HG02885 (cell line): ENCODE measurements around the gene ETDC.
"Not testable (repeated sequence)": the region's sequence is repeated elsewhere in the genome, so short reads cannot be mapped to it uniquely, and the experiment has no call there.

Experiments
- ATAC-seq: cut with Tn5 transposase; IDR thresholded peaks from one replicate; pipeline ENCODE4 v1.9.1; 2021; ENCODE audit warnings: mild to moderate bottlenecking; ENCODE audit not compliant: unreplicated experiment, poor library complexity

Gene ETDC

DNA sequence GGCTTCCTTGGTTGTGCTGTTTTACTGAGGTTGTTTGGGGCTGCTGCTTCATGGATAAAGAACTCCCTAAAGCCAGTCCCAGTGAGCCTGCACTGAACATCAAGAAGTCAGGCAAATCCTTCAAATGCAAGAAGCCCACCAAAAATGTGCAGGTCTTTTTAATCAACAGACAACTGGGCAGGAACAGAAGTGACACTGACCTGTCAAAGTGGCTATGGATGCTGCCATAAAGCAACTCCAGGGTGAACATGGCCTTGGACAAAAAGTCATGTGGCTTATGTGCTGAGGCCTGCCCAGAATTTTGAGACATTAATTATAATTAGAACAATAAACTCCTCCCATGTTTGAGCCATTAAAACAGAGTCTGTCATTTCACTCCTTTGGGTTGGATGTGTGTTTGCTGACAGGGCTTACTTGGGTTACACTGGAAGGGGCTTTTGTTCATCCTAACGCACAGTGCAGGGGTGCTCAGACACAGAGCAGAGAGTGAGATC, at the start of gene ETDC:
Gene ETDC (plus strand): TSS at position 51 of the 494 bp plus-strand sequence. CDS start 0 bp downstream, at position 51.
- no peak for ATAC-seq

DNA sequence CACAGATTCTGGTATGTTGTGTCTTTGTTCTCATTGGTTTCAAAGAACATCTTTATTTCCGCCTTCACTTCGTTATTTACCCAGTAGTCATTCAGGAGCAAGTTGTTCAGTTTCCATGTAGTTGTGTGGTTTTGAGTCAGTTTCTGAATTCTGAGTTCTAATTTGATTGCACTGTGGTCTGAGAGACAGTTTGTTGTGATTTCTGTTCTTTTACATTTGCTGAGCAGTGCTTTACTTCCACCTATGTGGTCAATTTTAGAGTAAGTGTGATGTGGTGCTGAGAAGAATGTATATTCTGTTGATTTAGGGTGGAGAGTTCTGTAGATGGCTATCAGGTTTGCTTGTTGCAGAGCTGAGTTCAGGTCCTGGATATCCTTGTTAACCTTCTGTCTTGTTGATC, 48.3 kb upstream of the ETDC start:
- ATAC-seq, result not testable (repeated sequence)

DNA sequence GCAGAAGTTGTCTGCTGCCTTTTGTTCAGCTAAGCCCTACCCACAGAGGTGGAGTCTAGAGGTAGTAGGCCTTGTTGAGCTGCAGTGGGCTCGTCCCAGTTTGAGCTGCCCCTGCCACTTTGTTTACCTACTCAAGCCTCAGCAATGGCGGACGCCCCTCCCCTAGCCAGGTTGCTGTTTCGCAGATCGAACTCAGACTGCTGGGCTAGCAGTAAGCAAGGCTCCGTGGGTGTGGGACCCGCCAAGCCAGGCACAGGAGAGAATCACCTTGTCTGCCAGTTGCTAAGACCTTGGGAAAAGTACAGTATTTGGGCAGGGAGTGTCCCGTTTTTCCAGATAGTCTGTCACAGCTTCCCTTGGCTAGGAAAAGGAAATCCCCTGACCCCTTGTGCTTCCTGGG, 45.9 kb upstream of the ETDC start:
- ATAC-seq, result not testable (repeated sequence)

DNA sequence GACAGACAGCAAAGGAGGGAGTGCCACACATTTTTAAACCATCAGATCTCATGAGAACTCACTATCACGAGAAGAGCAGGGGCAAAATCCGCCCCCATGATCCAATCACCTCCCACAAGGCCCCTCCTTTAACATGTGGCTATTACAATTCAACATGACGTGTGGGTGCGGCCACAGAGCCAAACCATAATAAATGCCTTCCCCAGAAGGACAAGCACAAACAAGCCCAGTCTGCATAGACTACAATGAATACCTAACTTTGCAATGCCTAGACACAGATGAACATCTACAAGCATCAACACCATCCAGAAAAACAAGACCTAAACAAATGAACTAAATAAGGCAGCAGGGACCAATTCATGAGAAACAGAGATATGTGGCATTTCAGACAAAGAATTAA, 45.1 kb upstream of the ETDC start:
- ATAC-seq, result no peak

DNA sequence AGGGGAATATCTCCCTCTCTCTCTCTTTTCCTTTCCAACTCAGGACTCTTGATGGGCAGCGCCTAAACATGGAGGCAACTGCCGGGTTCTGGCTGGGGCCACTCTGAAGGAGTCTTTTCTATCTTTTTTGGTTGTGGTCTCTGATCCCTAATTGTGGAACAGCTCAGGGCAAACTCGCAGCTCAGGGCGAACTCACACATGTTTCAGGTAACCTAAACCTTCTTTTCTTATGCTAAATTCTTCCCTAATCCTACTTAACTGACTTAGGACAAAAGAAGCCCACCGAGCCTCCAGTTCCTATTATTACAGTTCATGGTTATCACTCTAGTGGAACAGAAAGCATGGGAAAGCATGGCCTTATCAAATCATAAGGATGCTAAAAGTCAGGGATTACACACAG, 36.1 kb upstream of the ETDC start:
- ATAC-seq, result no peak

DNA sequence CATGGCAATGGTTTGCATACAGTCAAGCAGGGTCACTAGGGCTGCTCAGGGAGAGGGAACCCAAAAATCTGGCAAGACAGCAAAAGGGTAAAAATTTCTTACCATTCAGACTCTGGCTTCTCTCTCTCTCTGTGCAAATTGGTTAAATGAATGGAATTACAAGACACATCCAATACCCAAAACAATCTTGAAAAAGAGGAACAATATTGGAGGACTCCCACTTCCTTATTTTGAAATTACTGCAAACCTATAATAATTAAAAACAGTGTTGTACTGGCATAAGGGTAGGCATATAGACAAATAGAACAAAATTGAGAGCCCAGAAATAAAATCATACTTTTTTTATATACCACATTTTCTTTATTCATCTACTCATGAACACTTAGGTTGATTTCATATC, 33.3 kb upstream of the ETDC start:
- ATAC-seq, result no peak

DNA sequence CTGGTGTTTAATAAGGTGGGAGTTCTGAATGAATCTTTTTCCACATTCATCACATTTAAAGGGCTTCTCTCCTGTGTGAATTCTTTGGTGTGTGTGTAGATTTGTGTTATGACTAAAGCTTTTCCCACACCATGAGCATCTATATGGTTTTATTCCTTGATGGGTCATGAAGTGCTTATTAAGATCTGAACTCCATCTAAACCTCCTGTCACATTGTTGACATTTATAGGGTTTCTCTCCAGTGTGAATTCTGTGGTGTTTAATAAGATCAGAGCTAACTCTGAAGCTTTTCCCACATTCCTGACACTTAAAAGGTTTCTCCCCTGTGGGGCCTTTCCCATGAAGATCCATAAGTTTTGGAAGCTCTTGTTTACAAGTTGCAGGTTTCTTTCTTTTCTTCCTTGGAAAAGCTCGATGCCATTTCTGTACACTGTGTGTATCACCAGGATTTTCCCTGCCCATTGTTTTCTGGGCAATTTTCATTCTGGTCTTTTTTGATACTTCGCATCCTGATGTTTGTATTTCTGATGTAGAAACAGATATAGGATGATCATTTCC, 21.9 kb upstream of the ETDC start:
- no peak for ATAC-seq

DNA sequence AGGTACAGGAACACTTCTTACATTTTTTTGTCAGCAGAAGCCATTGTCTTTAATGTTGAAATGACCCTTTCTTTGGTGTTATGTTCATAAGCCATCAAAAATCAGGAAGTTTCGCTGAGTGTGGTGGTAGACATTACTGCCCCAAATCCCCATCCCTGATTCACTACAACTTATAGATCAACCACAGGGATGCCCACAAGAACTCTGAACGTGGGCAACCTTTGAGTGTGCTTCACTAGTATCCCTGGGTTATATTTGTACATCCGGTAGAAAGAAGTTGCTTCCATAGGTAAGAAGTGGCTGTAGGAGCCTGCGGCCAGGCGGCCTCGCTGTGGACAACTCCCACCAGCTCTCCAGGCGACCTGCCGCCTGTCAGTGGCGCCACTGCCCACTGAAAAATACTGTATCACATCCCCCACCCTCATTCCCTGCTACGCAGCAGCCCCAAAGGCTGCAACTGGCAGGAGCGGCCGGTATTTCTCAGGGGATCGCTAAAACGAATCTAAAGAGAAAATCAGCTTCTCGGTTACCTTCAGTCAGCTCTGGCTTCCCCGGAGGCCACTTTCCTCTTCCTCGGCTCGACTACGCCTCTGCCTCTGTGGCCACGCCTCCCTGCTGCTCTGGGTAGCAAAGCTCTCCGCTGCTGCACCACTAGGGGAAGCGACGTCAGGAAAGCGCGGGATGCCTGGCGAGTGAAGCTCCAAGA, 13.9 kb upstream of the ETDC start:
- ATAC-seq, result peak; percentile 99

DNA sequence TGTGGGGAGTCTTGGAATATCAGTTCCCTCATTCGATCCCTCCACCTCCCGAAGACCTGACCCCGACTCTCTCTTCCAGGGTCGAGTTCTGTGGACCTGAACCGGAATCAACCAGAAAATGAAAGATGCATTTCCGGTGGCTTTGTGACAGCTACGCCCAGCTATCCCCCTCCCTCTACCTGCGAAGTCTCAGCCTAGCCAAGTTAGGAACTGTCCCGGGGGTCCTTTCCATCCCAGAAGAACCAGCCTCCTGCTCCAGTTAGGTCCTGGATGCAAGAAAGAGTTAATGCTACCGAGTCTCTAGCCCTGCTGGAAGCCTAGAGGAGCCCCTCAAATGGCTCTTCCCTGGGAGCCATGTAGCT, 13.4 kb upstream of the ETDC start:
- ATAC-seq, result peak; percentile 47

DNA sequence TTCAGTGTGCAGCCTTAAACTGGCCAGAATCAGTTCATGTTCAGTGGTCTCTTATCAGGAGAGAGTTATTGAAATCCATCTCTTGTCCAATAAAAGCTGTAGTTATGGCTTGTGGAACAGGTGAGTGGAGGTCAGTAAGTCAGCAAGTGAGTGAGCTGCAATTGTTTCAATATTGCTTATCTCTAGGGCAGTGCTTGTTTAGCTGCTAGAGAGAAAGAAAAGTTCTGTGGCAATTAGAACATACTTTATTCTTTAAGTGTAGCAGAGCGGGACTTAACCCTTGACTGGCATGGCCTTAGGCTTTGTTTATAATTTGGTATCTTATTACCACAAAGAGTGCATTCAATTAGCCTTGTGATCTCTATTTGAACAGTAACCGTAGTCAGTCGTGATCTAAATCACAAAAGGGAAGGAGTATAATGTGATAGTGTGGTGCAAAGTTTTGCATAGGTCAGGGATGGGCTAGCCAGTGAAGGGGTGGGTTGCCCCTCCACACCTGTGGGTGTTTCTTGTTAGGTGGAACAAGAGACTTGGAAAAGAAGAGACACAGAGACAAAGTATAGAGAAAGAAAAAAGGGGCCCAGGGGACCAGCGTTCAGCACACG, 6.9 kb upstream of the ETDC start:
- ATAC-seq, result no peak

DNA sequence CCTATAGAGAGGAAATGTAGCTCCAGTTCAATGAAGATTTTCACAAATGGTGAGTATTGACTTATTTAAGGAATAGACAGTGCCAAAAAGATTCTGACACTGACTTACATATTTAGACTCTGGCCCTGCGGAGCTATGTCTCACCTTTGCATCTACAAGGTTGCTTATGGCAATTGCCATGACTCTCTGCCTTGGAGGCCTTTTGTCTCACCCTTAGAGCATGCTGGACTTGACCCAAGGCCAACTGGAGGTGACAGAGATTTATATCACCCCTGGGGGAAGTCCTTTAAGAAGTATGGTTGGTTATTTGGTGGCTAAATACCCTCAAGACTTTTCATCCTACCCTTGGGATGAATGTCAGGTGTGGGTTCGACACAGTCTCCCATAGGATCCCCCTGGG, 4.5 kb upstream of the ETDC start:
- no peak for ATAC-seq

DNA sequence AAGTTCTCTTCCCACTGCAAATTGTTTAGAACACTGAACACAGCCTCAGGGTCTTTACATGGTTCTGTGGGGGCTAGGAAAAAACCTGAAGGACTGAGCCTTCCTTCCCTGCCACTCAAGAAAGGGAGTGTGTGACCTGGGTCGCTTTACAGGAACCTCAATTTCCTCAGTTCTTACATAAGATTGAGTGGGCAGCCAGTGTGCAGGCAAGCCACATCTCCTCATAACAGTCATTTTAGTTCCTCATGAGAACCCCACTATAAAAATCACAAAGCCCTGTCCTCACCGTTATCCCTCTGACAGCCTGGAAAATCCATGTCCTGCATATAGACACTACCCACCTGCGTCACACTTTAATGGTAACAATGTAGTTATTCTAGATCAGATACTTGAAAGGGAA, 2.1 kb upstream of the ETDC start:
- no peak for ATAC-seq

DNA sequence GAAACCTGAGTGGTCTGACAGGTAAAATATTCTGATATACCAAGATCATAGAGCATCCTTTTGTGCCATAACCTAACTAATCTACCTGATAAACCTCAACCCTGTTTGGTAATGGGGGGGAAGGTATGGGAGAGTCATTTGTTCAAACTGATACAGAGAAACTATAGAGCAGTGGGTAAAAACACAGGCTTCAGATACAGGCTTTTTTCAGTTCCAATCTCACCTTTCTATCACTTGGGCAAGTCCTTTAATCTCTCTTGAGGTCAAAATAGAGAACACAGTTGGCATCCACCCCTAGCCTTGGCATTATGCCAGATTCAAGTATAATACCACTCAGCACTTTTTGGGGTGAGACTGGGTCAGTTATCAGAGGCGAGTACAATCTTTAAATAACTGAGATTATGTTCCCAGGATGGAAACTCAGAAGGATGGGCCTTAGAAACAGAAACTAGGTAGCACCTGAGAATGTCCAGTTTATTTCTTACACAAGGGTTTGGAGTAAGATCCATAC, 880 bp upstream of the ETDC start:
- ATAC-seq, result no peak

DNA sequence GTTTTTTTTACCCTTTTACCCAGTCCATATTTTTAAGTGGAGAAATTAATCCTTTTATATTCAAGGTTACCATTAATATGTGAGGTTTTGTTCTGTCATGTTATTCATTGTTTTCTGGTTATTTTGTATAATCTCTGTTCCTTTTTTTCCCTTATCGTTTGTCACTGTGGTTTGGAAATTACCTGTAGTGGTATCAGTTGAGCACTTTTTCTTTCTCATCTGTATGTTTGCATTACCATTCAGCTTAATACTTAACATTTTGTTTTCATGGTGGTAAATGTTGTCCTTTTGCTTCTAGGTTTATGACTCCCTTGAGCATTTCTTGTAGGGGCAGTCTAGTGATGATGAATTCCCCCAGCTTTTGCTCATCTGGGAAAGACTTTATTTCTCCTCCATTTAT, 6.6 kb downstream of the ETDC start:
- no peak for ATAC-seq

DNA sequence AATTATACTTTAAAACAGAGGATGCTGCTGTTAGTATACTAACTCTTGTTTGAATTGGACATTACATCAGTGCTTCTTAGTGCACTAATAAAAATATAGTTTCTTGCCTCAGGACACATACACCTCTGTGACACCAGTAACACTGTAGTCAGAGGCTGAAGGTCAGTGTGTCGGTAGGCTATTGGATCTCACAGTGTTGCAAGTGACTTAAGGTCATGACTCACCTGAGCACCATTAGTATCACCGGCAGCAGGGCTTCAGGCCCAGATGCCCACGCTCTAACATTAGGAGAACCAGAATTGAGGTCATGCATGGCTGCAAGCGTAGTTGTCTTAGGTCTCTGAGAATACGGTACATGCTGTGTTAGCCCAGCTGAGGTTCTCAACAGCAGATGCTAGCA, 15.2 kb downstream of the ETDC start:
- ATAC-seq, result no peak

DNA sequence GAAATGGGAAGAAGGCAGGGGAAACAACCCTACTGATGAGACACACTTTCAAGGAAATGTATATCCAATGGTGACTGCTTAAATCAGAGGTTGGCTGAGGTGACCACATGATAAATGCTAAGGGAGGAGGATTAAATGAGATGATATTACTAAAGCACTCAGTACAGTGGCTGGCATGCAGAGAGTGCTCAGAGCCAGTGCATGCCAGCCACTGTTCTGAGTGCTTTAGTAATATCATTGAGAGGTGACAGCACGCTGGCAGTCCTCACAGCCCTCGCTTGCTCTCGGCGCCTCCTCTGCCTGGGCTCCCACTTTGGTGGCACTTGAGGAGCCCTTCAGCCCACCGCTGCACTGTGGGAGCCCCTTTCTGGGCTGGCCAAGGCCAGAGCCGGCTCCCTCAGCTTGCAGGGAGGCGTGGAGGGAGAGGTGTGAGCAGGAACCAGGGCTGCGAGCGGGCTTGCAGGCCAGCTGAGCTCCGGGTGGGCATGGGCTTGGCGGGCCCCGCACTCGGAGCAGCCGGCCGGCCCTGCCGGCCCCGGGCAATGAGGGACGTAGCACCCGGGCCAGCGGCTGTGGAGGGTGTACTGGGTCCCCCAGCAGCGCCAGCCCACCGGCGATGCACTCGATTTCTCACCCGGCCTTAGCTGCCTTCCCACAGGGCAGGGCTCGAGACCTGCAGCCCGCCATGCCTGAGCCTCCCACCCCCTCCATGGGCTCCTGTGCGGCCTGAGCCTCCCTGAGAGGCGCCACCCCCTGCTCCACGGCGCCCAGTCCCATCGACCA, 15.9 kb downstream of the ETDC start:
- not testable (repeated sequence) for ATAC-seq

DNA sequence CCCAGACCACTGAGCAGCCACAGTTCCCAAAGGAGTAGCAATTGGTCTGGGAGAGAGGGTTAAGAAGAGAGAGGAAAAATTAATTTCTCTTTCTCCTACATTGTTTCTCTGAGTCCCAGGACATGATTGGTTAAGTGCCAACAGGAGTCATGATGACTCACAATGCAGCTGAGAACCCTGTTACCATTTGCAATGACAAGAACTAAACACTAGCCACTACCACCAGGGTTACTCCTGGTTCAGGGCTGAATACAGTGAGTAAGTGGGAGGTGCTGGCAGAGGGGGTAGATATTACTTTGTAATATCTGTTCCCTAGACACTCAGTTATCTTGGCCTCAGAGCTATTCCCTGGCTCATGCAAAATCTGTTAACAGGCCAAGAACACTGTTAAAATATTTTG, 18.0 kb downstream of the ETDC start:
- no peak for ATAC-seq

DNA sequence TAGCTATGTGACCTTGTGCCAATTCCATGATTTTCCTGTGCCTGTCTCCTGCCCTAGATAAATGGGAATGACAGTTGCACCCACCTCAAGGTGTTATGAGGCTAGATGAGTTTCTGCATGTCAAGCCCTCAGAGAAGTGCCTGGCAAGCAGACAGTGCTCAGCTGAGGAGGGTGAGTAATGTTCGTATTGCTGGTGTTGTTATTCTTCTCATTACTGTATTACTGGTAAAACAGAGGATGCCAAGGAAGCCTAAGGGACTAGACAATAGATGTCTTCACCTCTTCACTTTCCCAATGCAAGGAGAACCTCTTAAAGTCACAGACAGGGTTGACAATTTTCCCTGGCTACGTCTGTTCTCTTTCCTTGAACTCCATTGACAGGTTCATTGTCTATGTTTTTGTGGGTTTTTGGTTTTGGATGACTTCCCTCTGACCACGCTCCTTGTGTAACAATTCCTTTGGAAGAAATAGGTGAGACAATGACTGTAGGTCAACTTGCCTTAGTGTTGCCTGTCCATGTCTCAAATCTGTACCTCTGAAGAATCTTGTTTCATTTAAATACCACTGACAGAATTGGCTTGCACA, 19.2 kb downstream of the ETDC start:
- ATAC-seq, result no peak

DNA sequence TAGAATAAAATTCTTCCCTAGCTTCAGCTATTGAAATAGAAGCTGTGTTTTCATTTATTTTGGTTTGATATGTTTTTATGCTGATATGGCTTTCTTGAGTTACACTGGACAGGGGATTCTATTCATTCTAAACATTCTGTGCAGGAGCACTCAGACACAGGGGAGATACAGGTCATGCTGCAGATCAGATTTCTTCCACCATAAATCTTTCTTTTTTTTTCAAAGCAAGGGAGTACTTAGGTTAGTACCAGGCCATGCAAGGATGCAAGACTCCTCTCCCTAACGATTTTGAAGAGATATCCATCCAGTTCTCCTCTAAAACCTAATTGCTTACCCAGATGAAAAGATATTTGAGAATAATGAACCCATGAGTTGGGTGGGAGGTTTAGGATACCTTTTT, 21.4 kb downstream of the ETDC start:
- no peak for ATAC-seq

DNA sequence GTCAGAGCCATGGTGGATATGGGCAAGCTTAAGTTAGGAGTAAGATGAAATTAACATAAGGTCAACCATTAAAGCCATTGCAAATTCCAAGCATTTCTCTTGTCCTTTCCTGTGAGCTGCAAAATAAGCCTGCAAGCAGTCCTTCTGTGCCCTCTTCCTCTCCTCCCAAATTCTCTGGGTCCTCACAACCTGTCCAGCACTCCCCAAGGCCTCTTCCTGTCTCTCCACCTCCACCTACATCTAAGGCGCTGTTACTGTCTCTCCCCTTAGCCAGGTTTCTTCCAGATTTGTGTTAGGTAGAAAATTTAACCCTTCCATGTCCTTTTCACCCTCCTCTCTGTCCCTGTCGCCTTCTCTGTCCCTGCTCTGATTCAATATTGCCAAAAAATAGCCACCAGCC, 22.2 kb downstream of the ETDC start:
- no peak for ATAC-seq

DNA sequence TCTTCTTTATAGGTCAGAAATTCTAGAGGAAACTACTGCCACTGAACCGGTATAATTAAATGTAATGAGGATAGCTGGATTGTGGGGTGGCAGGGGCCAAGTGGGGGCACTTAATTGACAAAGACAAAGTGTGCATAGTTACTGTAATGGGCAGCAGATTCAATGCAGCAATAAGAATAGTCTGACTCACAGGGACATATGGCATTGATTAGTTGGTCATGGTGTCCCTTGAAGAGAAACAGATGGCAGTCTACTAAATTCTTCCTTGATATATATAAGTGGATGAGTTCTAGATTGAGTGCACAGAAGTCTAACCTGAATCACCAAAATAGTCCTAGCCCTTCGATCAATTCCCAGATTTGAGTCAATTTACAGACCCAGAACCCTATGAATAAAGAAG, 31.6 kb downstream of the ETDC start:
- no peak for ATAC-seq
